ENCODE measurements around the gene ATP2B2.
A peak's percentile ranks its signal among the peaks of the same experiment; 100 is the strongest.

ATP2B2 gene

GRCh38 chr3:10381336-10381735, 124.0 kb downstream of the ATP2B2 start:
- DNase-seq (ENCODE audit: low spot score), result no peak

DNA sequence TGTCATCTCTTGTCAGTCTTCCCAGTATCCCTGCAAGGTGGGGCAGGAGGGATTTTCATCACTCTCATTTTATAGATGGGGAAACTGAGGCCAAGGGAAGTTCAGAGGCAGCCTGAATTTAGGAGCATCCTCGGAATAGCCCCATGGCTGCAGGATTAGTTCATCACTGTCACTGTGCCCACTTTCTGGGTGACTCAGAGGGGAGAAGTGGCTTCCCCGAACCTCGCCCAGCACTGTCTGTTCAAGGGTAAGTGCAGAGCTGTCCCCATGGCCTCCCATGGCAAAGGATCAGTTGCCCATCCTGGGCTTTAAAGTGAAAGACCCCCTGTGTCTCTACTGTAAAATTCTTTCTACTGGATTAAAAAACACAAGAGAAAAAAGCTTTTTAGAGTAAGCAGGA, 124.5 kb downstream of the ATP2B2 start:
- no peak for DNase-seq (ENCODE audit: low spot score)

DNA sequence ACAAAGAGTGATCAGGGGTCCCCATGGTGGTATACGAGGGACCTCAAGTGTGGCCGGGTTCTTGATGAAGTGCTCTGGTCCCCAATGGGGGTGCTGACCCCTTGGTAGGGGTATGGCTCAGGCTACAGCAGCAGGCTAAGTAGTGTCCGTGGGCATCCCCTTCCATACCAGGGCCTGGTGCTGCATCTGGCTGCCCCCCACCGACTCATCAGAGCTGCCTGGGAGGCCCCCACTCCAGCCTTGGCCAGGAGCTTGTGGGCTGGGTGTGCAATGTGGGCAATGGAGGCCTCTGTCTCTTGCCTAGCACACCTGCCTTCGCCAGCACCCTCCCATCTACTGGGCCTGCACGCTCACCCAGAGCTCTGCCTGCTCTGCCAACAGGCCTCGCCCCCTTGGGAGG, 125.4 kb downstream of the ATP2B2 start:
- no peak for DNase-seq (ENCODE audit: low spot score)

GRCh38 chr3:10379161-10379560, 126.2 kb downstream of the ATP2B2 start:
- DNase-seq (ENCODE audit: low spot score), result no peak

DNA sequence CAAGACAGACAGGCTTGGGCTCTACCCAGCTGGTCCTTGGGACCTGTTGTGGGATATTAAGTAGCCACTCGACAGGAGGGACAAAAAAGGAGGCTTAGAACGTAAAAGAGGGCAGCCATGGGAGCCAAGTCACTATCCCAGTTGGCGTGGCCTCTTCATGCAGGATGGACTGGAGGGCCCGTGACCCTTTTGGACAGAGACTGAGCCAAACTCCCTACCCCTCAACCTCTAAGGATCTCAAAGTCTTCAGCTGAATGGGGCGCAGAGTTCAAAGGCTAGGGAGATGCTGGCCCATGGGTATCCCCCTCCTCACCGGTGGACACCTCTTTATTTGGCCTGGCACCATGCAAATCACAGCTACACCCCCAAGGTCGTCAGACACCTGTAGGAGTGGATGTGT, 126.6 kb downstream of the ATP2B2 start:
- DNase-seq (ENCODE audit: low spot score), result no peak

- DNase-seq (ENCODE audit: low spot score), result no peak
These were observed 127.1 kb downstream of the ATP2B2 start for GRCh38 chr3:10378246-10378645.

DNA sequence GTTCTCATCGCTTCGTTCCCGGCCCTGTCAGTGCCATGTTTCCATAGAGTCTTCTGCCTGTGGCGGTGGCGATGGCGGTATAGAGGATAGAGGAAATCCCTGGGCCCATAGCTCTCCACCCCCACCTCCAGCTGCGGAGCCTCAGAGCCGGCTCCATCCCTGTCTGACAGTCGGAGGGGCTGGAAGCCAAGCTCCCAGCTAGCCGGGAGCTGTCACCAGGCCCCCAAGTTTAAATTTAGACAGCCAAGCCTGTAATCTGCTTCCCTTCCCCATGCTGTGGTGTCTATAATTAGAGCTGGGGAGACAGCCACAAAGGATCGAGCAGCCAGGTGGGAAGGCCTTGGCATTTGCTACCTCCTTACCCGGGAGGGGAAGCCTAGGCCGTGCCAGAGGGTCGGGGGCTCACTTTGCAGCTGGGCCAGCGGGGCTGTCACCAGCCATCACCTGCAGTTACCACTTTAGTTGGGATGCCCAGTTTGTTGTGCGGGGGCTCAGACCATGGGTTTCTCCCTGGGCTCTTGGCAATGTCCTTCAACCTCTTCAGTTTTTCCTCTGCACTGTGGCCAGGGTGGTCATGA, 128.1 kb downstream of the ATP2B2 start:
- no peak for DNase-seq (ENCODE audit: low spot score)

- DNase-seq (ENCODE audit: low spot score), result no peak
These were observed 129.0 kb downstream of the ATP2B2 start for GRCh38 chr3:10376353-10376752.

GRCh38 chr3:10375296-10376053, 129.9 kb downstream of the ATP2B2 start:
- no peak for DNase-seq (ENCODE audit: low spot score)

DNA sequence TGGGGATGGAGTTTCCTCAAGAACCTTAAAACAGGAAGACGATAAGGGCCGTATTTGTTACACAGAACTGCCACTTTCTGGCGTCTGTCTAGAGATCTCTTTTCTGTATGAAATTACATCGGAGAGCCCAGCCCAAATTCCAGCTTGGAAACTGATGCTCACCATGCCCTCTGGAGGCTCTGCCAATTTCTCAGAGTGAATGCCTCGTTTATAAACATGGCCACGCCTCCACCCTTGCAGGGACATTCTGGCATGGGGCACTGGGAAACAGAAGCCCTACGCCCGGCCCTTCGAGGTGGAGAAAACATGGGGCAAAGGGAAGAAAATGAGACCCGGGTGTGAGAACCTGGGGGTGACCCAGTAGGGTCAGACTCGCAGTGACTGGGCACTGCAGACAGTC, 131.1 kb downstream of the ATP2B2 start:
- peak; percentile 24 for DNase-seq (ENCODE audit: low spot score)

- DNase-seq (ENCODE audit: low spot score), result no peak
These were observed 131.6 kb downstream of the ATP2B2 start for GRCh38 chr3:10373686-10374261.

DNA sequence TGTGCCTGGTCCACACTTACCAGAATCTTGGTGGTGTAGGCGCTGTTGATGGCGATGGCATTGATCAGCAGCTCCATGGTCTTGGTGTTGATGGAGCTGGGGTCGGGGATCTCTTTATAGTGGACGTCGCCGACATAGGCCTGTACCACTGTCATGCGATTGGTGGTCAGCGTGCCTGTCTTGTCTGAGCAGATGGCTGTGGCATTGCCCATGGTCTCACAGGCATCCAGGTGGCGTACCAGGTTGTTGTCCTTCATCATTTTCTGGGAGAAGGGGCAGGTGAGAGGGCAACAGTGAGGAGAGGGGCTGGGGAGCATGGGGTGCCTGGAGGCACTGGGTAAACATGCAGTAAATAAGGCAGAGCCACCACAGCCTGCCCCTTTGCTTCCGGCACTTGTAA, 133.6 kb downstream of the ATP2B2 start:
- DNase-seq (ENCODE audit: low spot score), result no peak

GRCh38 chr3:10371167-10371566, 134.2 kb downstream of the ATP2B2 start:
- no peak for DNase-seq (ENCODE audit: low spot score)

GRCh38 chr3:10370429-10370828, 135.0 kb downstream of the ATP2B2 start:
- no peak for DNase-seq (ENCODE audit: low spot score)

DNA sequence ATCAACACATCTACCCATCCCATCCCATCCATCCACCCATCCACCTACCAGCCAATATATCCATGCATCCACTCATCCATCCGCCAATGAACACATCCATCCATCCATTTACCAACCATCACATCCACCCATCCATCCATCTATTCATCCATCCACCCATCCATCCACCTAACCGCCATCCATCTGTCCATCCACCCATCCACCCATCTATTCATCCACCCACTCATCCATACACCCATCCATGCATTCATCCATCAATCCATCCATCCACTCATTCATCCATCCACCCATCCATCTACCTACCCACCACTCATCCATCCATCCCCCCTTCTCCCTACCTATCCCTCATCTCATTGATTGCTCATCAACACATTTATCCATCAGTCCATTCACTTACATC, 136.9 kb downstream of the ATP2B2 start:
- no peak for DNase-seq (ENCODE audit: low spot score)

DNA sequence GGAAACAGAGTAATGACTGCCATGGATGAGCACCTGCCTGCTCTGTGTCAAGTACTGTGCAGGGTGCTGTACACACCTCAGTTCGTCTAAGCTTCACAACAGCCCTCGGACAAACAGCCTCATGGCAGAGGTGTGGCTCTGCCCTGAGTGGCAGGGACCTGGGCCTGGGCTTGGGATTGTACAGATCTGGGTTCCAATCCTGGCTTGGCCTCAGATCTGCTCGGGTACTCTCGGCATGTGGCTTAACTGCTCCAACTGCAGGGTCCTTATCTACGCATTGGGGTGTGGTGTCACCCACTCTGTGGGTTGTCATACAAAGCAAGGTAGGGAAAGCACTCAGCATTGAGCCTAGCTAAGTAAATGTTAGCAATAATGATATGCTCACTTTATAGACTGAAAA, 137.9 kb downstream of the ATP2B2 start:
- no peak for DNase-seq (ENCODE audit: low spot score)

- DNase-seq (ENCODE audit: low spot score), result peak; percentile 26
These were observed 138.7 kb downstream of the ATP2B2 start for GRCh38 chr3:10366651-10367101.

DNA sequence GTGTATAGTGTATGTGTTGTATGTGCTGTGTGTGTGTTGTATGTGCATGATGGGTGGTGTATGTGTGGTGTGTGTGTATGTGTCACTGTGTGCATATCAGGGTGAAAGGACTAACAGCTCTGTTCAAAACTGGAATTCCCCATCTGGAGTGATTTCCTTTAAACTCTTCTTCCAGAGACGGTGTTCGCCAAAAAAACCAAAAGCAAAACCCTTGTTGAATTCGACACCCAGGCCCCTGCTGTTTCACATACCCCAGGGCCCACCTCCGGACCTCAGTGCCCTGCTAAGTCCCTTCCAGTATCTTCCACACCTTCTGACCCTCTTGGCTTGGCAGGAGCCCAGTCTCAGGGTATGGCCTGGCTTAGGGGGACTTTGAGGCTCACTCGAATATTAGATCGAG, 139.6 kb downstream of the ATP2B2 start:
- no peak for DNase-seq (ENCODE audit: low spot score)

DNA sequence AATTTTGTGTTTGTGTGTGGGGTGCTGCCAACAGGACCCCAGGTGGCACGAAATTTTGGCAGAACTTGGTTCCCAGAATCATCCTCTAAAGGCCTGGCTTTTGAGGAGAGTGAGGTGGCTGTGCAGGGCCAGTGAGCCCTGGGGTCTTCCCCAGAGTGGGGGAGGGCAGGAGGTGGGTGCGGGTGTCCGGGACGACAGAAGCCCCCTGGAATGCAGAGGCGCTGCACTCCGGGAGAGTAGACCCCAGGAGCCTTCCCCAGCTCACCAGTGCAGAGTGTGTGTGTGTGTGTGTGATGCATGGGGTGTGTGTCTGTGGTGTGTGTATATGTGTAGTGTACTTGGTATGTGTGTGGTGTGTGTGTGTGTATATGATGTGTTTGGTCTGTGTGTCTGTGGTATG, 140.1 kb downstream of the ATP2B2 start:
- DNase-seq (ENCODE audit: low spot score), result no peak

DNA sequence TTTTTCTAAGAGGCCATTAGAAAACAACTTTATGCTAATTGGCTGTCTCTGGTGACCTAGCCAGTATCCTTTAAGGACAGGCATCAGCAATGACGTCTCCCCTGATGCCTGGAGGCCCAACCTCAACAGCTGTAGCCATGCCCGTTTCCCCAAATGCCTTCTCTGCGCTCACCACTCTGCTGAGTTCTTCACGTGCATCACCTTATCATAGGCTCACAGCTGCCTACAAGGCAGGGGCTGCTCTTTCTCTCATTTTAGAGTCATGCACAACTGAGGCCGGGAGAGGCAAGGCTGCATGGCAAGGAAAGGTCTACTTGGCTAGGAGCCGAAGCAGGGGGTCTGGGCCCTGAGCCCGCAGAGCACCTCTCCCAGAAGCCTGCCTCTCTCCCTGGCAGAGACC, 140.6 kb downstream of the ATP2B2 start:
- DNase-seq (ENCODE audit: low spot score), result no peak

- DNase-seq (ENCODE audit: low spot score), result no peak
These were observed 141.5 kb downstream of the ATP2B2 start for GRCh38 chr3:10363935-10364334.

DNA sequence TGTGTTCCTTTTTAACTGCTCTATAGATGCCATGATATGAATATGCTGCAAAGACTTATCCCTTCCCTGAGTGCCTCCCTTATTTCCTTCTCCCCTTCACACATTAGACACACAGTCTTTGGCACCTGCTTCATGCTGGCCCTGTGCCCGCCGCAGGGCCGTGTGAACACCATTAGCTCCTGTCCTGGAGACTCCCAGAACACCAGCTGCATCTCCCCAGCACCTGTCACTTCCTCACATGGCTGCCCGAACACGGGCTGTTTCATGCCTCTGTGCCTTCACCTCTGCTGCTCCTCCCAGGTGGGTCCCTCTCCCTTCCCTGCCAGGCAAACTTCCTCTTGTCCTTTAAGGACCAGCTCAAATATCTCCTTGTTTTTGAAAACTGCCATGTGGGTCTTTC, 144.0 kb downstream of the ATP2B2 start:
- no peak for DNase-seq (ENCODE audit: low spot score)

DNA sequence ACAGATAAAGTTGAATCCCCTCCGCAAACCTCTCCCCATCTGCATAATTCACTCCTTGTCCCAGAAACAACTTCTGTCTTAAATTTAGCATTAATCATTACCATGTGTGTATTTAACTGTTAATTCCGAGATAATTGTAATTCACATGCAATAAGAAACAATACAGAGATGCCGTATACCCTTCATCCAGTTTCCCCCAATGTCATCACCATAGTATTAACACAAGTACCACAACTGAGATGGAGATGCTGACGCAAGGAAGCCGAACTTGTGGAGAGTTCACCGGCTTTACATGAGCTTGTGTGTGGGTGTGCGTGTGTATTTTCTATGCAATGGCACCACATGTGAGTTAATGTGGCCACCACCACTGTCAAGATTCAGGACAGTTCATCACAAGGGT, 144.9 kb downstream of the ATP2B2 start:
- DNase-seq (ENCODE audit: low spot score), result no peak

GRCh38 chr3:10359761-10360161, 145.6 kb downstream of the ATP2B2 start:
- DNase-seq (ENCODE audit: low spot score), result no peak

All from COLO829 (cell line).